ENCODE data around the gene EGFL7.

DNA sequence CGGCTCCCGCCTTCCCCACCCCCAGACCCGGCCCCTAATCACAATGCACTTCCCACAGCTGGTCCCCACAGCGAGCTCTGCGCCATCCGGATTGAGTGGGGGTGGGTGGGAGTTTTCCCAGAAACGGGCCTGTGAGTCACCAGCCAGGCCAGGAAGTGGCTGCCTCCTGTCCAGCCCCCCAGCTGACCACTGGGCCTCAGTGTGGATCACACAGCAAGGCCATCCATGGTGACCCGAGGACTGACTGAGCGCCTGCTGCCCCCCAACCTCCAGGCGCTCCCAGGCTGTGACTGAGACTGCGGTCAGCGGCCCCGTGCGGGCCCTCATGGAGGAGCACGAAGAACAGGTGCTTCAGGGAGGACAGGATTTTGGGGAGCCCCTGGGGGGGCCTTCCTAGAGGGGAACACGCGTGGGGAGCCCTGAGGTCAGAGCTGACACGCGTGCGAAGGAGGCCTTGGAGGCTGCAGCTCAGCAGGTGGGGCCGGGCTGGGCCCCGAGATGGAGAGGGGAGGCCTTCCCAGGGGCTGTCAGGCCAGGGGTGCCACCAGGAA is 48.3 kb upstream of the EGFL7 start:
- TF ChIP-seq, protein P1, sequence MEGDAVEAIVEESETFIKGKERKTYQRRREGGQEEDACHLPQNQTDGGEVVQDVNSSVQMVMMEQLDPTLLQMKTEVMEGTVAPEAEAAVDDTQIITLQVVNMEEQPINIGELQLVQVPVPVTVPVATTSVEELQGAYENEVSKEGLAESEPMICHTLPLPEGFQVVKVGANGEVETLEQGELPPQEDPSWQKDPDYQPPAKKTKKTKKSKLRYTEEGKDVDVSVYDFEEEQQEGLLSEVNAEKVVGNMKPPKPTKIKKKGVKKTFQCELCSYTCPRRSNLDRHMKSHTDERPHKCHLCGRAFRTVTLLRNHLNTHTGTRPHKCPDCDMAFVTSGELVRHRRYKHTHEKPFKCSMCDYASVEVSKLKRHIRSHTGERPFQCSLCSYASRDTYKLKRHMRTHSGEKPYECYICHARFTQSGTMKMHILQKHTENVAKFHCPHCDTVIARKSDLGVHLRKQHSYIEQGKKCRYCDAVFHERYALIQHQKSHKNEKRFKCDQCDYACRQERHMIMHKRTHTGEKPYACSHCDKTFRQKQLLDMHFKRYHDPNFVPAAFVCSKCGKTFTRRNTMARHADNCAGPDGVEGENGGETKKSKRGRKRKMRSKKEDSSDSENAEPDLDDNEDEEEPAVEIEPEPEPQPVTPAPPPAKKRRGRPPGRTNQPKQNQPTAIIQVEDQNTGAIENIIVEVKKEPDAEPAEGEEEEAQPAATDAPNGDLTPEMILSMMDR (IDR thresholded peaks at IDR 0.05): no peak
- TF ChIP-seq POLR2A (IDR thresholded peaks at IDR 0.05): no peak

Data from gastroesophageal sphincter (tissue), 3 donors.